Measurements from ENCODE around the gene HIVEP2.

Gene HIVEP2

DNA sequence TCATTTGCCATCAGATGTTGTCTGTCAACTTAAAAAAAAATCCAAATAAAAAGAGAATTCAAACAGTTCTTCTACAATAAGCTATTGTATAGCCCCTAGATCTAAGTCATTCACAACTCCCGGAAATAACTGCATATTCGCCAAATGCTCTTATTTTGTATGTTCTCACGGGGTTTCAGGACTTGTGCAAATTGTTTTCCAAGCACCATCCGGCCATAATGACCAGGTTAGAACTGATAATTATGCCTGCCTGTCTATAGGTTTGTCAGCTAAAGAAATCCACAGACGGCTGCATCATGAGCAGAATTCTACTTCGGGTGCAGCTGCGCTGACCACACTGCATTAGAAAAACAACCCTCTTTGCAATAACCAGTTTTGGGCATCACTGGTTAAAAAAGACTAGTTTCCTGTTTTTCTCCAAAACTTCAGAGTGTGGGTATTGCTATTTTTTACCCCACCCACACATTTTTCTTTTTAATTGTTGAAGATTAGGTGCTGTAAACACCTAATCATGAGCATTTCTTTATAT lies 87.7 kb downstream of the HIVEP2 start:
- no peak for DNase-seq

DNA sequence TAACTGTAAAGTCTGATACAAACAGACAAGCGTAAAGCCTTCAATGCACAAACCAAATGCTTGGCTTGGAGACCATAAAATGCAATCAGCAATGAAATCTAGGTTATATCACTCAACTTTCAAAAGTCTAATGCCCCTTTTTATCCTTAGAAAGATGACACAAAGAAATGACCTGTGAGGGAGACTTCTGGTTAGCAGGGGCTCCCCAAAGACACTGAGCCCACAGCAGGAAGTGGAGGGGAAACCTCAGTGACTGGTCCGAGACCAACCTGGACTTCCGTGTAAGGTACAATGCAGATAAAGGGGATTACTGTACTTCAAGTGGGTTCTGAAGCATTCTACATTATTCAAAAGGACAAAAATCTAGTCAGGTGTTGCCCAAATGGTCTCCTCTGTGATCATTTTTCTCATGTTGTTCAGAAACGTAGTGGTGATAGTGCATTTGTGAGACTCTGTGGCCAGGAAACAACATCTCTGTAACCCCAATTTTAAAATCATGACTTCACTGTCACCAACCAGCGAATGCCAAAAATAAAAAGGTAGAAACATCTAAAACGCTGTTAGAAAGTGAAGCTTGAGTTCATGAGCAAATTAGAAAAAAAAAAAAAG lies 88.2 kb downstream of the HIVEP2 start:
- no peak for DNase-seq

DNA sequence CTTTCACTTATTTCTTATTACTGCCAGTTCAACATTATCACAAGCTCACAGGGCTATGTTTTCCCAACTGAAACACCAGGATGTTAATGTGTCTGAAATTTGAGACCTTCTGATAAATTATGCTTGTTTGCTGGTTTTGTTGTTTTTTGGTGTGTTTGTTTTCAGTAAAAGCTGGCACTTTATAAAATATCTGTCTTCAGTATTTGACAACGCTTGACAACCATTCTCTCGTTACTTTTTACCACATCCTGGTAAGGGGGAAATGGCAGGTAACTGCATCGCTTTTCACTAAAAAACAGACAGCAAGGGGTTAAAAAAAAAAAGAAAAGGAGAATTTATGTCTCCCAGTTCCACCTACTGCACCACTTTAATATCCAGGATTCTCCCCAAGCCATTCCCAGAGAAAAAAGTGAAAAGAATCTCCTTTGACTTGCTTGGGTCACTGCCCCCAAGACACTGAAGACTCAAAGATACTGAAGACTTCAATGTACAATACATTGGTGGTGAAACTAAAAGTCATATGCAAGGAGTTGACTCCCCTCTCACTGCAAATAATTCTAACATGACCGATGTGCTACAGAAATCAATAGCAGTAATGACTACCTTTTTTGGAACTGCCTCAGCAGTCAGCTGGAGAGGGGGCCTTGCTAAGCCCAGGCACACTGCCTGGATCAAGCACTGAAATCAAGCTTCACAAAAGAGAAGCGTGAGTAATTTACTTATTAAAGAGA lies 88.9 kb downstream of the HIVEP2 start:
- DNase-seq = no peak

DNA sequence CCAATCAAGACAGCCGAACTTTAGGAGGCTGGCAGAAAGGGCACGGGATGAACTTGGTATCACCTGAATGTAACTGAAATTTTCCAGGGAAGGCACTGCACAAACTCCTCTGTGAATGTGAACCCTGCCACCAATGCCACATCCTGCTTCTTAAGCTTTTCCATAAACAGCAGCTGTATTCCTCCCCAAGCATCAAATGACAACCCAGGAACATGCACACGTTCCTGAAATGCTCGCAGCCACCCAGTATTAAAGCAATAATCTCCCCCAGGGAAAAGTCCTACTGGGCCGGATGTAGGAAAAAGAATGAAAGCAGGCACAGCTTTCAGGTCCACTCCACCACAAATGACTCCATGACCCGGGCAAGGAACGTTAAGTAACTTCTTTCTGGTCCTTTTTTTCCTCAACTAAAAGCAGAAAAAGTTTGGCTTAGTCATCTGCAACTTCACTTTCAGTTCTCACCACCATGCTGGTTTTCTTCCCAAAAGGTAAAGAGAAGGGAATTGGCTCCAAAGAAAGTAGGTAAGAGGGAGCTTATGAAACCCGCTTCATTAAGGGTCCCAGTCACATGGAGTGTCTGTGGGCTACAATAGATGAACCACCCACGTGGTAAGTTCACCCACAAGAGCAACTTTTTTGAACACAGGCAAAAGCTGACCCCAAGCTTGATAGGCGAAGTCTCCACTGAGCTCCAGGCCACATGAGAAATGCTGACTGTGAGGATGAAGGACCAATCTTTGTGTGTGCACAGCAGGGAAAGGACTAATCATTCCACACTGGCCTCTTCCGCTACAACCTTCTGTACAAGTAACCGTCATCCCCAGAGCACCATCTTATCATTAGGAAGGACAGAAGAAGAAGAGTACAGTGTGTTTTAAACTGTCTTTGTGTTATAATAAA lies 90.1 kb downstream of the HIVEP2 start:
- no peak for DNase-seq

DNA sequence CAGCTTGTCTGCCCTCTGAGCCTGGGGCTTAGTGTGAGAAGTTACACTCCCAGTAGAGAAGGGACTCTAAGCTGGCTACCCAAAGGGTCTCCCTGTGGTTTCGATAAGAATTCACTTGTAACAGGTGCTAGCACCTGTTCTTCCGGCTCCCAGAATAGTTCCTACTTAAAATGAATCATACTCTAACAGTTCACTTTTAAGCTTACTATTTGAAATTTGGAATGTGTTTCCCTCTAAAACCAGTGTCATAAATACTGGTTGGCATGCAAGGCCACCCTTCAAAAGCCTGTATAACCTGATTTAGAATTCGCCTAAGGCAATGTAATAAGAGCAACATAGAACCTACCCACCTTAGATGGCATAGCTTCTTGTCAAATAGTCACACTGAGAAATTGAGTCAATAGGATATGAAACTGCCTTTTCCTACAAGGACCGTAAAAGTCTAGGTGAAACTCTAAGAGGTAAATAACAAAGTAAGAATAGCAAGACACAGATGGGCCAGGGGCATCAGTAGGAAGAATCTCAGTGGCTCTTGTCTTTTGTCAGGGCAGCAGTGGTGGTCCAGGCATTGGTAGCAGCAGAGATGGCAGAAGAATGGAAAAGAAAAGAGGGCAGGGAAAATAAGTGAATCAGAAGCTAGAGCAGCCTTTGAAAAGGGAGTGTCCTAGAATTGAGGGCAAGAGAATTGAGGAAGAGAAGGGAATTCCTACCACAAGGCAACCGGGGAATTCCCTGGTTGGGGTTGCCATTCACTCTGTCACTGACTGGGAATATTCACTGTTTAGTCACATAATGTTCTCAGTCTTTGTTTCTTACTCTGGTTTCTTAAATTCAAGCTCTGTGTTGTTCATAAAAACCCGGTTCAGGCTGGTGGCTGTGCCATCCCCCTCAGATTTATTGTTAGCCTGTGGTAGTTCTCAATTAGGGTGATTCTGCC lies 91.5 kb downstream of the HIVEP2 start:
- DNase-seq = no peak

DNA sequence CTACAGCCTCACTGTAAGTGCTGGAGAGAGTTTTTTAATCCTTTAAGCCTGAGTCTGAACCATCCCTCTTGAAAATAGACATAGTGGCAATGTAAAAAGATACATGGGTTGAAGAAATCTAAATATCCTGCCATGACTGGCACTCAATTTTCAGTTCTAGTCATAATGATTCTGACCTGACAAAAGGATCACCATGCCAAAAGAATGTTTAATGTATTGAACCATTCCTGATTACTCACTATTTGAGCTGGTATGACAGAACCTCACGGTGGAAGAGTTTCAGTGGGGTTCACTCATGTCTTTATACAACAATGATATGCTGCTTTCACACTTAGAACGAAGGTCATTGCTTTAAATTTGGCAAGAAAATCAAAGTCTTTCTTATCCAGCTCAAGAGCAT lies 93.4 kb downstream of the HIVEP2 start:
- no peak for DNase-seq

DNA sequence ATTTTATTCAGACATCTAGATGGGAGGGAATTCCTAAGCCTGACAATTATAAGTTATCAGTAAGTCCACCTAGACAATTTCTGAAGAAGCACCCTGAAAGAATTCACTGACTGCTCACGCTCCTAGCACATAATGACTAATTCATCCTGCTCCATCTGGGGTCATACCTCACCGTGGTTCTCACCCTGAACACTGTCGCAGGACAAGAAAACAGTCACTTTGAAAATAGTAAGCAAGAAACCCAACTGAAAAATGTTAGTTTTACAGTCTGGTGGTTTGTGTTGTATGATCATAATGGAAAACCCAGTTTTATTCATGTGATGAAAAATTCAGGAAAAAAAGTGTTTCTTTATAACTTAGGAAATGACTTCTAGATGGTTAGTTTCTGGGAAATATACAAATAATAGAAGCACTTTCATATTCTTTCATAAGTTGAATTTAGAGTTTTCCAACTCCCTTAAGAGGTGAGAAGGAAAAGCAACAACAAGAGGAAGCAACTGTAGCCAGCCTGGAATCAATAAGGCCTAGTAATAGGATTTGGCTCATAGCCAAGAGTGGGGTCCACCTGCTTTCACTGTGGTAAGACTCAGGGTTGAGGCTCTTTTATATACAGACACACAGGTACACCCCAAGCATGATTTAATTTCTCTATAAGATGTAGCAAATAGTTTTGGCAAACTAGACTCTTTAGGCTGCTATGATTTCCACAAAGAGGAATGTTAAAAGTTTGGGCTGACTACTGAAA lies 94.1 kb downstream of the HIVEP2 start:
- no peak for DNase-seq

DNA sequence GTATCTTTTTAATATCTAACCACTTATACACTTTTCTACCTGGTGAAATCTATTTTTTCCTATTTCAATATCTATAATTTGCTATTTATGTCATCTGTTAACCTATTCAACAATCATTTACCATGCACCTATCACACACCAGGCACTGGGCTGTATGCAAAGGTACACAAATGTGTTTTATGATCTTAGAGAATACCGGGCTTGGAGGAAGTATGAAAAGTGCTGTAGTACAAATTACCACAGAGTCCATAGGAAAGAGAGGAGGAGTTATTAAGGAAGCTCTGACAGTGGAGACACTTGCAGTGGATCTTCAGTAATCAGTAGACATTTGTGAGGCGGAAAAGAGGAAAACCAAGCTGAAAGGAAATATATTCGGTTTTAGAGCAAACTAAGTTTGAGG lies 96.0 kb downstream of the HIVEP2 start:
- DNase-seq = no peak

DNA sequence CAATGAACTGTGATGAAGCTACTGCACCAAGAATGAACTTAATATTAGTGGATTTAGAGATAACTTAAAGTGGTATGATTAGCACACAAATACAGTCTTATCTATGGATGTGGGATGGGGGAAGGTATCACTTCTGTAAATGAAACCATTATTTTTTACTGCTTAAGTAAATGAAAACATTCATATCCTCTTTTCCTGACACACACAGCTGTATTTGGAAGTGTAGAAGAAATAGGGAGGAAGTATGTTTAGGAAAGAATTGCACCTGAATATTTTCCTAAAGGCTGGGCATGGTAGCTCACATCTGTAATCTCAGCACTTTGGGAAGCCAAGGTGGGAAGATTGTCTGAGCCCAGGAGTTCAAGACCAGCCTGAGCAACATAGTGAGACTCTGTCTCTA lies 96.8 kb downstream of the HIVEP2 start:
- no peak for DNase-seq

DNA sequence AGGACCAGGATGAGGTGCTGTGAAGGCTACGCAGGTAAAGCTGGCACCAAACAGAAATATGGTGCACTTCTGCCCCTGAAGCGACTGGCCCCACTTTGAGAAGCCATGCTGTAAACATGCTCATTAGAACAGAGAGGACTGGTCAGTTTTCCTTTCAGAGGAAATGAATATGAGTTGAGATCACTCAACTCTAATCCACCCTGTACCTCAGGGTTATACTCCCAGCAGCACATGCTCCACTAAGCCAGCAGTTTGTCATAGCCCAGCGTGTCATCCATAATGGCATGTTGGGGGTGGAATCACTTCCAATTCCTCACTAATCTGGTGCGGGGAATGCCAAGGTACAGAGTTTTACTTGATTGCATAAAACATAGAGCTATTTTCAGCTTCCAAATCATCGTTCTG lies 98.1 kb downstream of the HIVEP2 start:
- DNase-seq = no peak

DNA sequence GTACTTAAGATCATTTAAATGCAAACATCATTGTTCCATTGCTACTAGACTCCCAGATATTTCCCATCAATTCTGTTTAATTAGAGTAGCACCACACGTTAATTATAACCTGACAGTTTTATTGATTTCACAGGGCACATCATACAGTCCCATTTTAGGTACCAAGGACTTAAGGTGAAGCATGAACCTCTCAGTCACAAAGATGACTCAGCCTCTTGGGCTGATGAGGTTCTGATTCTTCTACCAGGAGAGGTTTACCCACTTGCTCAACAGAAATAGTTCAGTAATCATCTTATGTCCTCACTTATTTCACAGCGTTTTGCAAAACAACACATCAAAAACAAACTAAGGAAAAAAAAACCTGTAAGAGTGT lies 98.5 kb downstream of the HIVEP2 start:
- peak; percentile 79 for DNase-seq

DNA sequence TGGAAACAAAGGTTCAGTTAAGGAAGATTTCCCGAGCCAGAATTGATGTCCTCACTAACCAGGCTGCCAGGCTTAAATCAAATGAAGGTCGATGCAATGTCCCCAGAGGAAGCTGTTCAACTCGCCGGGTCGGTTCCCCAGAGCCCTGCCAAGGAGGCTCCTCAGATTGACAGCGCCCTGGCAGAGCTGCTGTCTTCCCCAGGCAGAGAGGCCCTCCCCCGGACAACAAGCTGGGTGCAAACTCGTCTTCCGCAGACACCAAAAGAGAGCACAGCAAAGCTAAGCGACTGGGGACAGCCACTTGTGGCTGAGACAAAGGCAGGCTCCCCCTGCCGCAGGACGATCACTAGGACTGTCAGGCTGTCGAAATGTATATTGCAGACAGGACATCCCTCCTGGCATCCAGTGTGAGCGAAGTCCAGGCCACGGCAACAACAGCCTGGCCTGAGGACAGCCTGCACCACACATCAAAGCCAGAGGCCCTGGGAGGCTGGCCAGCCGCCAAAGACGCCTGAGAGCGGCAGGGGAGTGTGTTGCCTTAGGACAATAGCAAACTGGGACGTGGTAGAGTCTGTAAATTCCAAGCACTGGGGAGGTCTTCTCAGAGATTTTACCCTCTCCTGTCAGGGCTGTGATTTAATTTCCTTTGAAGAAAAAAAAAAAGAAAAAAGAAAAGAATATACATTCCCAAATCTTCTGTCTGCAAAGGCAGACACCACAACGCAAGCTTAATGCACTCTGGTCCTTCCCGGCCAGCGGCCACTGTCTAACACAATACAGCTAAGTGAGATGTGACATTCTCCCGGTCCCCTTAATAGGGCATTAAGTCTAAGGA lies 99.1 kb downstream of the HIVEP2 start:
- peak; percentile 79 for DNase-seq

DNA sequence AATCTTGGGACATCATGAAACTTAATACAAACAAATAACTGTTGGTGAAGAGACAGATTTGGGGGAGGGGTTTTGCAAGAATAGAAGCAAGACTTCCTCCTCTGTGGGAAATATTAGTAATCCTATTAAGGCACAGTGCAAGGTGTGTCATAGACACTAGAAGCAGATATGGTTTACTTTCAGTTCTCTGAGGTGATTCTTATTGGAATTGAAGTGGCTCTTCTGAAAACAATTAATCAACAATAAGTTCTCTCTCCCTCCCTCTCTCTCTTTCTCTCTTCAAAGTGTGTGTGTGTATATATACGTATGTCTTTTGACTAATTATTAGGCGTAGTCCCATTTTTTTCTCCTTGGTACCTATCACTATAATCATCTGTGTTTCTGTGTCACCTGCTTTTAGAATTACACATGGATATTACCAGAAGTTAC lies 99.8 kb downstream of the HIVEP2 start:
- DNase-seq = peak; percentile 51

DNA sequence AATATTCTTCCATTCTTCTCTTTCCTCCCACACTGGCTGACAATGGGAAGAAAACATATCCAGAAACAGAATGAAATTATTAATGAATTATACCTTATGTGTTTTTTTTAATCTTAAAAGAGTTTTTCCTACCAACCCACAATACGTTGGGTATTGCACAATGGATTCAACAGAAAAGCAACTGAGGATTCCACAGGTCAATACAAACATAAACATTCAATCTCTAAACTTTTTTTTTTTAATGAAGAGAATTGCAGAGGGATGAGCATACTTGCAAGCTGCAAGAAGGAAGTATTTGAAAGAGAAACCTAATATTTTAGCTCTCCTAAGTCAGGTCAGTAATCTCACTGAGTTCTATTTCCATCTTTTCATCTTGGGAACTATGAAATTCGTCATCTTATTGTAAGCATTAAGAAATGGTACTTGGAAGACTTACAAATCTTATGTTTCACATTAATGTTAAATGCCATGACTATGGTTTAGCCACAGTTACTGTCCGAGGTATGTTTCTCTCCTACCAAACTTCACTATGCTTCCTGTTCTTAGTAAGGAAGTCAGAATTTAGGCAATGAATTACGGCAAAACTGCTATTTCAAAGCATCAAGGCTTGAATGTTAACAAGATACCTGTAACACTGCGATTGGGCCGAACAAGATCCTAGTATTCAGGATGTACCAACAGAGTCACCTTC lies 100.8 kb downstream of the HIVEP2 start:
- no peak for DNase-seq

DNA sequence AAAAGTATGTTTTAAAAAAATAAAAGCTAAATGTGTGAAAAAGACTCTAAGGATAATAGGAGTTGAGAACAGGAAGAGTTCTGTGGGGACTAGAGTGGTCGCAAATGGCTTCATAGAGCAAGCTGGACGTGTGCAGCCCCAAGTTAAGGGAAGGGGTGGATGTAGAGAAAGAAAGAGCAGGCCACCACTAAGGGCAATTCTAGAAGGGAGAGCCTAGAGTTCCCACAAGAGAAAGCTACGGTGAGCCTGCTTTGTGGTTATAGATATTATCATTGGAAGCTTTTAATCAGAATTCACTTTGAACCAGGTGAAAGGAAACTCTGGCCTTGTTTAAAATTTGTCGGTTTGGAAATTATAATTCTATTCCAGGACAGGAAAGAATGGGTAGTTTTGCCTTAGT lies 101.6 kb downstream of the HIVEP2 start:
- no peak for DNase-seq

DNA sequence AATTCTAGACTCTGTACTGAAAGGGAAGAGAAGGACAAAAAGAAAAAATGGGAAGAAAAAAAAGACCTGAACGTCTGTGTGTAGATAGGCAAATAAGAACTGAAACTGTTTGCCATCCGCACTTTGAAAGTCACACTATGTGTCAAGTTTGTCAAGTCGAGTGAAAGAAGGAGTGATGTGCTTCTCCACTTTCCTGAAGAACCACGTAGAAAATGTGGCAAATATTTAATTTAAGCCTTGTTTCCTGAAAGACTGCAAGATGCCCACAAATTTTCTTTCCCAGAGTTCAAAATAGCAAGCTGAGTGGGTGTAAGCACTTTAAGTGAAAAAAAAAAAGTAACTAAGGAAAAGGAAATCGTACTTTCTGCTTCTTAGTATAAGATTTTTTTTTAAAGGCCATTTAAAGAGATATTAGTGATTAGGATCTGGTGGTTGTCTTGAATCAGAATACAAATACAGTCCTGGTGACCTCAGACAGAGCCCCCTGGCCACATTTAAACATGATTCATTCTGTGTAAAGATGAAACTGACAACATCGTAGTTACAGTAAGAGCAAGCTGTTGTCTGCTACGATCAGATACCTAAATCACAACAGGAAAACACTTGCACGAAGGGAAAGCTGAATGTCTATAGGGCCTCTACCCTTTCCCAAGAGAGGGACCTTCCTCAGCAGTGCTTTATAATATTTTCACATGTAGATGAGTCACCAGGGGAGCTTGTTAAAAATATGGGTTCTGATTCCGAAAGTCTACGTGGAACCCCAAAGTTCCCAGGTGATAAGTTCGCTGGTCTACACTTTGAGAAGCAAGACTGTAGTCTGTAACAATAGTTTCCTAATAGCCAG lies 102.3 kb downstream of the HIVEP2 start:
- DNase-seq = no peak

DNA sequence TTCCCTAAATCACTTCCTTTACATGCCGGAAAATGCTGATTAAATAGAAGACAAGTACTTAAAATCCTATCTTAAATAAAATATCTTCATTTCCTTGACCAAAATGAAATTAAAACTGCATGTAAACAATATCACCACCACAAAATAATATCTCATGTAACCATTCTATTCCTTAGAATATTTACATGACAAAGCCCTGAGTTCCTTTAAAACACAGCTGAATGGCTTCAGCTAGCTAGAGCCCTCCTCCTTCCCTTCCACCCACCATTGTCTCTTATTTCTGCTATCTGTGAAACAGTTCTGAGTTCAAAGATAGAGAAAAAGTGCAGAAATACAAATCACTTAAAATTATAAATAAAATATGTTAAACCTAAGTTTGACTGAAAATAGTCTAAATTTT lies 103.1 kb downstream of the HIVEP2 start:
- DNase-seq = no peak

DNA sequence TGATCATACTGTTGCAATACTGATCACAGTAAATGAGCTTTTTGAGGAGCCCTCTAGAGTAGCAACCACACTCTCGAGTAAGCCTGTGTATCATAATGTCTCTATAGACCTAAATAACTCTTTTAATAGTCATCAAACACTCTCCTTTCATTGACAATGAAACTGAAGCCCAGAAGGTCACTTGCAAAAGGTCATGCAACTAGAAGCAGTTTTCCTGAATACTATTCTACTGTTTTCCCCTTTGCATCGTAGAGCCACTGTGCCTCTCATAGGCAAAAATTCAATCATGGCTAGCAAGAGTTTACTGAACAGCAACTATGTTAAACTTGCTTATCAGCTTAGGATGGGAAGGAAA lies 105.3 kb downstream of the HIVEP2 start:
- no peak for DNase-seq

All from DMS79 treated with DMSO at 0.1 percent for 48 hours (cell line).